Measurements from ENCODE around the gene FGR. TPM values are rescaled to one million over a fixed set of nuclear protein-coding genes. Genes with fewer than 3 reads are reported as not detected.
A peak's percentile ranks its signal among the peaks of the same experiment; 100 is the strongest.

Gene FGR
- total RNA-seq, 4 donors from 2014 or later: 4.3 to 9.8 (median 5.2) TPM

DNA sequence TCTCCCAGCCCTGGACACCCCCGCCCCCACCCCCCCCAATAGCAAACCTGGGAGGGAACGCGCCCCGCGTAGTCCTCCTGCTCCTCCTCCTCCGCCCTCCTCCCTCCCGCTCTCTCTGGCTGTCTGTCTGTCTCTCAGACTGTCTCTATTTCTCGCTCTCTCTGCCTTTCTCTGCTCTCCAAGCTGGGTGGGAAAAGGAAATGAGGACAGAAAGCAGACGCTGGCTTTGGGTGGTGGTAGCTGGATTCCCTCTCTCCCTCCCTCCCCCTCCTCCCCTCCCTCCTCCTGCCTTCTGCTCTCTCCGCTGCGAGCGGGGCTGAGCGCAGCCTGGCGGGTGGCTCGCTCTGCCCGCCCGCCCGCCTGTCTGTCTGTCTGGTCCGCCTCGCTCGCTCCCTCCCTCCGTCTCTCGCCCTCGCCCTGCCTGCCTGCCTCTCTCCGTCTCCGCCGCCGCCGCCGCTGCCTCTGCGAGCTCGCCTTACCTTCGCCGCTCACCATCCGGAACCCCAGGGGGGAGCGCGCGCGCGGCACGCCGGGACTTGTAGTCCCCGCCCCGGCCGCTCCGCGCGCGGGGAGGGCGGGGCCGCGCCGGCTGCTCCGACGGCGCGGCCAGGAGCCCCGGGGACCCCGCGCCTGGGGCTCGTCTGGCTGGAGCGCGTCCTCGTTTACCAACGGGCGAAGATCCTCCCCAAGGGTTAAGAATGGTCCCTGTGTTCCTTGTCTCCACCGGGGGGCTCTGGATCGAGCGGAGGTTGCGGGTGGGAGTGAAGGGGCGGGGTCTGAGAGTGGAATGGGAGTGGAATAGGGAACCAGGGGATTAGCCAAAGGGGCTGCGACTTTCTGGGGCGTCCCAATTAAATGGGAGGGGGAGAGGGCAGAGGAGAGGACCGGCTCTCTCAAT, 31.1 kb downstream of the FGR start, which contains the start of gene AHDC1:
Gene AHDC1, minus strand, starts transcription at position 464 of the 898 bp plus-strand sequence. CDS start 52,029 bp downstream, outside the sequence.
- DNase-seq (ENCODE audit: low spot score in 2 of 2): peak; percentile 91 to 98
- WGBS, 2 donors: 0 to 1% methylated on average over 25 to 71 of the region's 74 CpGs
- H3K4me3 ChIP-seq (ENCODE audit: low read depth, poor library complexity, severe bottlenecking): peak within 1 kb of the TSS; percentile 90
- TF ChIP-seq POLR2A (IDR thresholded peaks at IDR 0.05) (peak in 1 of 2 donors; percentile 57), CTCF (IDR thresholded peaks at IDR 0.05) (no peak)
- intact Hi-C loops (cut with DNase I; ENCODE audit: low total_unique reads): loop anchor here (5.0 to 10.0 kb wide), 2 partner anchors 47 to 309 kb away; no protein-coding TSS in a partner anchor

- peak in 1 of 2 donors; percentile 93 for DNase-seq (ENCODE audit: low spot score in 2 of 2)
Observed at GRCh38 chr1:27603309-27603680, 31.7 kb downstream of the FGR start.

GRCh38 chr1:27602462-27603308, 32.3 kb downstream of the FGR start:
- WGBS, 2 donors: 1% methylated on average over 22 to 23 of the region's 54 CpGs
- no peak for TF ChIP-seq POLR2A (IDR thresholded peaks at IDR 0.05)
- no peak for TF ChIP-seq CTCF (IDR thresholded peaks at IDR 0.05)
- H3K4me3 ChIP-seq (ENCODE audit: low read depth, poor library complexity, severe bottlenecking): peak overlapping the region; percentile 90
- intact Hi-C loops (cut with DNase I; ENCODE audit: low total_unique reads): loop anchor here (5.0 to 10.0 kb wide), 2 partner anchors 45 to 308 kb away; no protein-coding TSS in a partner anchor
- DNase-seq (ENCODE audit: low spot score in 2 of 2): peak in 1 of 2 donors; percentile 92

More at GRCh38 chr1:27603309-27603680, 31.7 kb downstream of the FGR start:
- 0% methylated on average over 7 to 24 of the region's 43 CpGs for WGBS, 2 donors
- TF ChIP-seq POLR2A (IDR thresholded peaks at IDR 0.05): no peak
- no peak for TF ChIP-seq CTCF (IDR thresholded peaks at IDR 0.05)
- H3K4me3 ChIP-seq (ENCODE audit: low read depth, poor library complexity, severe bottlenecking): peak overlapping the region; percentile 90
- intact Hi-C loops (cut with DNase I; ENCODE audit: low total_unique reads): loop anchor here (5.0 to 10.0 kb wide), 2 partner anchors 46 to 308 kb away; no protein-coding TSS in a partner anchor

DNA sequence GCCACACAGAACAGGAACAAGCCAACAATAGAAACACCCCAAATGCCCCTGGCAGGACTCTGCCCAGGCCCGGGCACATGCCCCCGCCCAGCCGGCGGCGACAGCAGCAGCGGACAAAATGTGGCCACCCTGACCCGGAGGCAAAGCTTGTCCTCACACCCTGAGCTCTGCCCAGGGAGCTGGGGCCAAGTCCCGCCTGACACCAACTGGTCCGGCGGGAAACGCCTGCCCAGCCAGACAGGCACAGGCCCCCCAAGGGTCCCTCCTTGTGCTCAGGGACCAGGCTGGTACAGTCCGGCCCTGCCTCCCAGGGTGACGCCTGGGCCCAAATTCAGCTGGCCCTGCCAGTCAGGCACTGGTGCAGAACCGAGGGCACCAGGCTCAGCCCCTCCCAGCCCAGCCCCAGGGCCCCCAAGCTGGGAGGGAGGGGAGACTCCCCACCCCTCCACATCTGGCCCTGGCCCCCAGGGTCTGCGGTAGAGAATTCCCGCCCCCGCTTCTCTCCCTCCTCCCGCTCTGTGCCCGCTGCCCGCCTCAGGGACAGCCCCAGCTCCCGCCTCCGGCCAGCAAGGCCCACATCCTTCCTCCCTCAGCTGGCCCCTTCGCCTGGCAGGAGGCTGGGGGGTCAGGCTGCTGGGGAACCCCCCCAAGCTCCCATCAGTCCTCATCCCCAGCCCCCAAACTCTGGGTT, 33.1 kb downstream of the FGR start:
- intact Hi-C loops (cut with DNase I; ENCODE audit: low total_unique reads): loop anchor here (5.0 to 10.0 kb wide), 2 partner anchors 45 to 307 kb away; no protein-coding TSS in a partner anchor
- 2 to 3% methylated on average over 13 to 15 of the region's 23 CpGs for WGBS, 2 donors
- no peak for TF ChIP-seq CTCF (IDR thresholded peaks at IDR 0.05)
- no peak for TF ChIP-seq POLR2A (IDR thresholded peaks at IDR 0.05)
- peak overlapping the region; percentile 90 for H3K4me3 ChIP-seq (ENCODE audit: low read depth, poor library complexity, severe bottlenecking)
- DNase-seq (ENCODE audit: low spot score in 2 of 2): no peak

DNA sequence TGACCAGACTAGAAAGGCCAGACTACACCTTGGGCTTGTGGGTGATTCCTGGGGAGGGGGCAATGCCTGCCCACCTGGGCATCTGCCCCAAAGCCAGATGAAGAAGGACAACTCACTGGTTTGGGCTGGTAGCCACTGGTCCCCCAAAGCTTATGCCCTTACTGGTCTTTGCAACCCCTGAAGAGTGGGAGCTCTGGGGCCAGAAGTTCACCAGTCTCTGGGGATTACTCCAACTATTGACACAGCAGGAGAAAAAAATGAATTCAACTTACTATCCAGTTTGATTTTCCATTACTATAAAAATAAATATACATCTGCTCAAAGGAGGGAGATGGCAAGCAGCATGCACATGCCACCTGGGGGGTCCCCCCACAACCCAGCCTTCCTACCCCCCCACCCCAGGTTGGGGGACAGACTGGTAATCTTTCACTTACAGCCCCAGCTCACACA, 33.6 kb downstream of the FGR start:
- TF ChIP-seq CTCF (IDR thresholded peaks at IDR 0.05): no peak
- no peak for TF ChIP-seq POLR2A (IDR thresholded peaks at IDR 0.05)
- intact Hi-C loops (cut with DNase I; ENCODE audit: low total_unique reads): loop anchor here (5.0 to 10.0 kb wide), 2 partner anchors 44 to 307 kb away; no protein-coding TSS in a partner anchor
- DNase-seq (ENCODE audit: low spot score in 2 of 2): no peak
- no peak overlapping the region for H3K4me3 ChIP-seq (ENCODE audit: low read depth, poor library complexity, severe bottlenecking)

All from lower leg skin (tissue), 4 donors.